Spinal cord (tissue), 10 donors: Measurements from ENCODE around the gene FAM168B. TPM values are rescaled to one million over a fixed set of nuclear protein-coding genes. Genes with fewer than 3 reads are reported as not detected.

Experiments used
- DNase-seq, 6 donors: peaks; one replicate each; pipeline versions ENCODE4 v3.0.0 to v3.0.0-alpha.2; 2013 to 2015; ENCODE audit warnings: low spot score in 6 of 6, low read depth in 4 of 6
- H3K27ac ChIP-seq: one replicate; pipeline ENCODE4 v1.5.1; 2013; ENCODE audit warnings: low read depth, low read length, control low read depth
- H3K27me3 ChIP-seq: one replicate; pipeline ENCODE4 v1.6.1; 2013; ENCODE audit warnings: low read length; ENCODE audit not compliant: control insufficient read depth, insufficient read depth
- H3K36me3 ChIP-seq: one replicate; pipeline ENCODE4 v1.6.1; 2013; ENCODE audit warnings: low read length; ENCODE audit not compliant: control insufficient read depth, insufficient read depth
- H3K4me1 ChIP-seq: one replicate; pipeline ENCODE4 v1.6.1; 2013; ENCODE audit warnings: low read length; ENCODE audit not compliant: control insufficient read depth, insufficient read depth
- H3K4me3 ChIP-seq: one replicate; pipeline ENCODE4 v1.5.1; 2013; ENCODE audit warnings: low read depth, low read length, control low read depth
- H3K9me3 ChIP-seq: one replicate; pipeline ENCODE4 v1.6.1; 2013; ENCODE audit warnings: low read length; ENCODE audit not compliant: control insufficient read depth, insufficient read depth
- WGBS: methylation state at CpG from one replicate; pipeline ENCODE4 v1.1.5; 2013; ENCODE audit warnings: missing lambda C conversion rate; ENCODE audit not compliant: insufficient coverage; 5-methylcytosine and 5-hydroxymethylcytosine counted together
- polyA plus RNA-seq, 2 donors: library from polyadenylated mRNA; unstranded; fragments of 120-200 nt; gene quantifications; one replicate each; pipeline ENCODE4 v1.2.1, GENCODE V29; 2013; ENCODE audit not compliant: insufficient read length in 2 of 2
- total RNA-seq, 2 donors: library from RNA; depleted of rRNA in 1 of 2; stranded (reverse); fragments of 120-200 nt in 1 of 2; fragments of >200 nt in 1 of 2; gene quantifications; one replicate each; pipeline versions ENCODE4 v1.2.3 to v1.2.4, GENCODE V29; 2013 to 2014
- donor health status: healthy.

FAM168B gene
- total and polyA plus RNA-seq, 4 donors, result 76.0 to 172 (median 133) TPM

GRCh38 chr2:131042148-131042775 is 51.0 kb downstream of the FAM168B start:
- no peak for DNase-seq
- peaks cover 63% of the 10 kb centered on the region for H3K4me1 ChIP-seq
- H3K27ac ChIP-seq, result no peak overlapping the region
- 69% methylated on average over 4 of the region's 7 CpGs for WGBS
- no peak overlapping the region for H3K4me3 ChIP-seq
- no peaks in the 10 kb centered on the region for H3K9me3 ChIP-seq
- H3K36me3 ChIP-seq, result peaks cover 94% of the 10 kb centered on the region
- no peaks in the 10 kb centered on the region for H3K27me3 ChIP-seq

DNA sequence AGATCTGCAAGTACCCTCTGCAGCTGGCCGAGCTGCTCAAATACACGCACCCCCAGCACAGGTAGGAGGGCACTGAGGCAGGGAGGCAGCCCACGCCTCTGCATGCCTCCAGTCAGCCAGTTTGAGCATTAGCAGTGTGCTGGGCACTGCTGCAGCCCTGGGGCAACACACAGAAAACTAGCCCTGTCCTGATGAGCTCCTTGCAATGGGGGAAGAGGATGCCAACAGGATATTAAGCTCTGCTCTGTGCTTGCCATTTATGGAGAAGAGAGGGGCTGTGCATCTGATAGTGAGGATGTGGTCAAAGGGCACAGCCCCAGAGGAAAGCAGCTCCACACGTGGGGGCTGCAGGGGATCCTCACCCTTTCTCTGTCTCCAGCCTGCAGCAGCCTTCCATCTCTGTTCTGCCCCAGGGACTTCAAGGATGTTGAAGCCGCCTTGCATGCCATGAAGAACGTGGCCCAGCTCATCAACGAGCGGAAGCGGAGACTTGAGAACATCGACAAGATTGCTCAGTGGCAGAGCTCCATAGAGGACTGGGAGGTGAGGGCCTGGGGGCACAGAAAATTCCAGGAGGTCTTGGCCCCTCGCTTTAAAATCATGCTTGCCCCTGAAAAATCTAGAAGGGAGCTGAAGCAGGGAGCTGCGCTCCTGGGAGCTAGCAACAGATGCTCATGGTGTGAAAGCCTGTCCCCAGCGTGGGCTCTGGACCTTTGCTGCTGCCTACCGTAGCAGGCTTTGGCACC is 51.7 kb downstream of the FAM168B start:
- H3K27ac ChIP-seq, result no peak overlapping the region
- H3K36me3 ChIP-seq, result peaks cover 93% of the 10 kb centered on the region
- H3K27me3 ChIP-seq, result no peaks in the 10 kb centered on the region
- no peaks in the 10 kb centered on the region for H3K9me3 ChIP-seq
- peaks cover 62% of the 10 kb centered on the region for H3K4me1 ChIP-seq
- H3K4me3 ChIP-seq, result no peak overlapping the region
- DNase-seq, result no peak
- 81% methylated on average over 14 of the region's 14 CpGs for WGBS

DNA sequence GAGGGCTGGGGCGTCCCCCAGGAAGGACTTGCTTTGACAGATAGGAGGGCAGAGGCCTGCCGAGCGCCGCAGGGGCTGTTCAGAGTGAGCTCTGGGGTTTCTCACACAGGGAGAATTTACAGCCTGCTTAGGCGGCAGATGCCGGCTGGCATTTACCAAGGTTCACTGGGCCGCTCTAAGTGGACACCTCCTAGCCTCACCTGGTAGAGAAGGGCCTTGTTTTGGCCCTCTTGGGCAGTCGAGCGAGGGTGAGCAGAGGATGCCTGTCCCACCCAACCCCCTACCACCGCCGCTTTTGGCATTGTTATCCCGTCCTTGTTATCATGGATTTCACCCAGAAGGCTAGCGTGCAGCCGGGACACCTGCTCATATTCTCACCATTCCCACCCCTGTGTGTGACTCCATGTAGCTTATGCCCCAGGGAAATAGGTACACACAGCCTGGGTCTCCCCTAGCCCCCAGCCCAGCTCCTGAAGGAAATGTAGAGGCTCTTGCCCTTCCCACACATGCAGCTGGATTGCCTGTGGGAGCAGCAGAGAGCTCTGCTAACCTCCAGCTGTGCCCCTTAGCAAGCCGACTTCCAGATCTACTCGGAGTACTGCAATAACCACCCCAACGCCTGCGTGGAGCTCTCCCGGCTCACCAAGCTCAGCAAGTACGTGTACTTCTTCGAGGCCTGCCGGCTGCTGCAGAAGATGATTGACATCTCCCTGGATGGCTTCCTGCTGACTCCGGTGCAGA is 52.4 kb downstream of the FAM168B start:
- H3K9me3 ChIP-seq, result no peaks in the 10 kb centered on the region
- no peak overlapping the region for H3K4me3 ChIP-seq
- peaks cover 62% of the 10 kb centered on the region for H3K4me1 ChIP-seq
- WGBS, result 67% methylated on average over 22 of the region's 23 CpGs
- peak in 2 of 6 donors; percentile 27 to 57 for DNase-seq
- H3K27ac ChIP-seq, result no peak overlapping the region
- H3K36me3 ChIP-seq, result peaks cover 93% of the 10 kb centered on the region
- H3K27me3 ChIP-seq, result no peaks in the 10 kb centered on the region

DNA sequence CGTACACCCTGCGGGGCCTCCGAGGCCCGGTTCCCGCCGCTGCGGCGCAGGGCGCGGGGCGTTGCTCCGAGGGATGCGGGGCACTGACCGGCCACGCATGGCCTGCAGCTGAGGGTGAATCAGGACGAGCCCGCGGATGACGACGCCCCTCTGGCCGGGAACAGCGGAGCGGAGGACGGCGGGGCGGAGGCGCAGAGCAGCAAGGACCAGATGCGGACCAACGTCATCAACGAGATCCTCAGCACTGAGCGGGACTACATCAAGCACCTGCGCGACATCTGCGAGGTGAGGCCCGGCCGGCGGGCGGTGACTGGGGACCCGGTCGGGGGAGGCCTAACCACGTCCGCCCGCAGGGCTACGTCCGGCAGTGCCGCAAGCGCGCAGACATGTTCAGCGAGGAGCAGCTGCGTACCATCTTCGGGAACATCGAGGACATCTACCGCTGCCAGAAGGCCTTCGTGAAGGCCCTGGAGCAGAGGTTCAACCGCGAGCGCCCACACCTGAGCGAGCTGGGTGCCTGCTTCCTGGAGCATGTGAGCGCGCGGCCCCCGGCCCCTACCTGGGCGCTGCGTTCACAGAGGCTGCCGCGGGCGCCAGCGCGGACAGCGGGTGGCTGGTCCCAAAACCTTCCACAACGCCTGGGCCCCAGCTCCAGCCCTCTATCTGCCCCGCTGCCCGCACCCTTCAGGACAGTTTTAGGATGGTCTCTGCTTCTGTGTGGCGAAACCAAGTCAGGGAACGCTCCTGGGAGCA is 53.2 kb downstream of the FAM168B start:
- DNase-seq, result peak in 2 of 6 donors; percentile 24 to 52

DNA sequence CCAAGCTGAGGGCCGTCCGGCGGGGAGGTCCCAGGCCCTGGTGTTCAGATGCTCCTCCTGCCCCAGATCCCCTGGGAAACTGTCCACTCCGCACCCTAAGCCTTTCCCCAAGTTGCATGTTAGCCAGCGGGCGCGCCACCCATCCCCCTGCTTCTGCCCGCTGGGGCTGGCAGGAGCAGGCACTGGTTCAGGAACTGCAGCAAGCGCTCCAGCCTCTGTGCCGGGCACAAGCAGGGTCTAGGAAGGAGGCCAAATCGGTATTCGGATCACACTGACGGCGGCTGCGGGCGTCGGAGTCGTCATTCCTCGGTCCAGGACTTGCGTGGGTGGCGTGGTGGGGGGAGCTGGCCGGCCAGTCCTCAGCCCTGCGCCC is 53.7 kb downstream of the FAM168B start:
- H3K27ac ChIP-seq, result no peak overlapping the region
- H3K9me3 ChIP-seq, result no peaks in the 10 kb centered on the region
- WGBS, result 50% methylated on average over 22 of the region's 23 CpGs
- DNase-seq, result peak in 2 of 6 donors; percentile 53 to 54
- H3K4me3 ChIP-seq, result no peak overlapping the region
- no peaks in the 10 kb centered on the region for H3K27me3 ChIP-seq
- peaks cover 85% of the 10 kb centered on the region for H3K36me3 ChIP-seq
- H3K4me1 ChIP-seq, result peaks cover 65% of the 10 kb centered on the region

More for the DNA sequence above, 53.2 kb downstream of the FAM168B start:
- H3K9me3 ChIP-seq, result no peaks in the 10 kb centered on the region
- 40% methylated on average over 75 of the region's 75 CpGs for WGBS
- no peaks in the 10 kb centered on the region for H3K27me3 ChIP-seq
- H3K4me1 ChIP-seq, result peaks cover 63% of the 10 kb centered on the region
- peaks cover 90% of the 10 kb centered on the region for H3K36me3 ChIP-seq
- H3K4me3 ChIP-seq, result no peak overlapping the region
- H3K27ac ChIP-seq, result no peak overlapping the region

GRCh38 chr2:131039101-131039440 is 54.2 kb downstream of the FAM168B start:
- H3K4me1 ChIP-seq, result peaks cover 69% of the 10 kb centered on the region

DNA sequence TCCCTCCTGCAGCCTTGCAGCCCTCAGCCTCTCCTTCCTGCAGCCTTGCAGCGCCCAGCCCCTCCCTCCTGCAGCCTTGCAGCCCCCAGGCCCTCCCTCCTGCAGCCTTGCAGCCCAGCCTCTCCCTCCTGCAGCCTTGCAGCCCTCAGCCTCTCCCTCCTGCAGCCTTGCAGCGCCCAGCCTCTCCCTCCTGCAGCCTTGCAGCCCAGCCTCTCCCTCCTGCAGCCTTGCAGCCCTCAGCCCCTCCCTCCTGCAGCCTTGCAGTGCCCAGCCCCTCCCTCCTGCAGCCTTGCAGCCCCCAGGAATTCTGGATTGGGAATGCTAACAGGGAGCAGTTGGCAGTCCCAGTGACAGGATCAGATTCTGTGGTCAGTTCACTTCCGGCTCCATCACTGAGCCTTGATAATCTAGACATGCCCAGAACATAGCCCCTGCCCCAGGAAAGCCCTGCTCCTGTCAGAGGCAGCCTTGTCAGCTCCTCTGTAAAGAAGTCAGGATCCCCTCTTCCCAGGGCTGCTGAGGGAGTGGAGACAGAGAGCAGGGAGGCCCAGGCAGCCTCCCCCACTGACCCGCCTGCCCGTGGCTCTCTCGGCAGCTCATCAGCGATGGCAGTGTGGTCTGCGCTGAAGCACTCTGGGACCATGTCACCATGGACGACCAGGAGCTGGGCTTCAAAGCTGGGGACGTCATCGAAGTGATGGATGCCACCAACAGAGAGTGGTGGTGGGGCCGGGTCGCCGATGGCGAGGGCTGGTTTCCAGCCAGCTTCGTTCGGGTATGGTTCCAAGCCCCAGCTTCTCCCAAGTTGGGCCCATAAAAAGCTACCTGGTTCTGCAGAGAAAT is 54.8 kb downstream of the FAM168B start:
- no peak overlapping the region for H3K4me3 ChIP-seq
- WGBS, result 76% methylated on average over 17 of the region's 17 CpGs
- no peaks in the 10 kb centered on the region for H3K27me3 ChIP-seq
- DNase-seq, result no peak
- H3K36me3 ChIP-seq, result peaks cover 74% of the 10 kb centered on the region
- no peak overlapping the region for H3K27ac ChIP-seq
- H3K9me3 ChIP-seq, result no peaks in the 10 kb centered on the region
- peaks cover 75% of the 10 kb centered on the region for H3K4me1 ChIP-seq

More at GRCh38 chr2:131039101-131039440, 54.2 kb downstream of the FAM168B start:
- H3K36me3 ChIP-seq, result peaks cover 80% of the 10 kb centered on the region
- no peak overlapping the region for H3K27ac ChIP-seq
- 91% methylated on average over 8 of the region's 9 CpGs for WGBS
- H3K27me3 ChIP-seq, result no peaks in the 10 kb centered on the region
- no peak for DNase-seq
- no peak overlapping the region for H3K4me3 ChIP-seq
- H3K9me3 ChIP-seq, result no peaks in the 10 kb centered on the region

GRCh38 chr2:131037398-131038257 is 55.6 kb downstream of the FAM168B start:
- peaks cover 80% of the 10 kb centered on the region for H3K4me1 ChIP-seq

More at GRCh38 chr2:131037398-131038257, 55.6 kb downstream of the FAM168B start:
- WGBS, result 69% methylated on average over 5 of the region's 6 CpGs
- H3K9me3 ChIP-seq, result no peaks in the 10 kb centered on the region
- H3K4me3 ChIP-seq, result no peak overlapping the region
- no peak for DNase-seq
- H3K36me3 ChIP-seq, result peaks cover 72% of the 10 kb centered on the region
- H3K27ac ChIP-seq, result no peak overlapping the region
- no peaks in the 10 kb centered on the region for H3K27me3 ChIP-seq
